Activated CD8-positive, alpha-beta memory T cell treated with anti-CD3 and anti-CD28 coated beads, Interleukin-2, amount 50 U/mL, for 1 hour (primary cell): ENCODE data around the gene TDRD9.

Experiments
- DNase-seq: peaks from one replicate; pipeline ENCODE4 v3.0.0-alpha.2; 2020; ENCODE audit errors: extremely low read depth

The TDRD9 gene

GRCh38 chr14:104091061-104091926 is 163.0 kb downstream of the TDRD9 start:
- no peak for DNase-seq

GRCh38 chr14:104091927-104092771 is 163.9 kb downstream of the TDRD9 start:
- DNase-seq = no peak

- no peak for DNase-seq
Observed at GRCh38 chr14:104092931-104093365, 164.7 kb downstream of the TDRD9 start.

GRCh38 chr14:104093366-104094055 is 165.3 kb downstream of the TDRD9 start:
- DNase-seq = no peak

- no peak for DNase-seq
Observed at GRCh38 chr14:104094056-104094708, 165.9 kb downstream of the TDRD9 start.

- no peak for DNase-seq
Observed at GRCh38 chr14:104094709-104095425, 166.6 kb downstream of the TDRD9 start.

- no peak for DNase-seq
Observed at GRCh38 chr14:104095426-104096310, 167.4 kb downstream of the TDRD9 start.

GRCh38 chr14:104096318-104096717 is 168.1 kb downstream of the TDRD9 start:
- DNase-seq = no peak

- no peak for DNase-seq
Observed at GRCh38 chr14:104096751-104097700, 168.8 kb downstream of the TDRD9 start.

GRCh38 chr14:104098272-104099095 is 170.2 kb downstream of the TDRD9 start:
- no peak for DNase-seq

GRCh38 chr14:104099096-104100041 is 171.1 kb downstream of the TDRD9 start:
- DNase-seq = no peak

- DNase-seq = no peak
Observed at GRCh38 chr14:104100171-104101085, 172.2 kb downstream of the TDRD9 start.

GRCh38 chr14:104101086-104101621 is 172.9 kb downstream of the TDRD9 start:
- no peak for DNase-seq

- no peak for DNase-seq
Observed at GRCh38 chr14:104101651-104102281, 173.5 kb downstream of the TDRD9 start.
